ENCODE measurements around the gene UBR2. TPM values are rescaled to one million over a fixed set of nuclear protein-coding genes. Genes with fewer than 3 reads are reported as not detected.
"Not testable (repeated sequence)": the region's sequence is repeated elsewhere in the genome, so short reads cannot be mapped to it uniquely, and the experiment has no call there.

Gene UBR2
- total RNA-seq, 1 donor: 30.7 TPM

DNA sequence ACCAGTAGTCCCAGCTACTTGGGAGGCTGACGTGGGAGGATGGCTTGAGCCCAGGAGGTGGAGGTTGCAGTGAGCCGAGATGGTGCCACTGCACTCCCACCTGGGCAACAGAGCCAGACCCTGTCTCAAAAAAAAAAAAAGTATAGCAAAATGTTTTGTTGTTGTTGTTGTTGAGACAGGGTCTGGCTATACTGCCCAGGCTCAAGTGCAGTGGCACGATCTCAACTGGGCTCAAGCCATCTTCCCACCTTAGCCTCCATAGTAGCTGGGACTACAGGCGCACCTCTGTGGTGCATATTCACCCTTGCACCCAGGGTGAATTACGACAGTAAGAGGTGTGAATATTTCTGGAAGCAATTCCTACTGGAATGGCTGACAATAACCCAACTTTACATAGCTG, 11.4 kb upstream of the UBR2 start:
- TF ChIP-seq, protein P1, sequence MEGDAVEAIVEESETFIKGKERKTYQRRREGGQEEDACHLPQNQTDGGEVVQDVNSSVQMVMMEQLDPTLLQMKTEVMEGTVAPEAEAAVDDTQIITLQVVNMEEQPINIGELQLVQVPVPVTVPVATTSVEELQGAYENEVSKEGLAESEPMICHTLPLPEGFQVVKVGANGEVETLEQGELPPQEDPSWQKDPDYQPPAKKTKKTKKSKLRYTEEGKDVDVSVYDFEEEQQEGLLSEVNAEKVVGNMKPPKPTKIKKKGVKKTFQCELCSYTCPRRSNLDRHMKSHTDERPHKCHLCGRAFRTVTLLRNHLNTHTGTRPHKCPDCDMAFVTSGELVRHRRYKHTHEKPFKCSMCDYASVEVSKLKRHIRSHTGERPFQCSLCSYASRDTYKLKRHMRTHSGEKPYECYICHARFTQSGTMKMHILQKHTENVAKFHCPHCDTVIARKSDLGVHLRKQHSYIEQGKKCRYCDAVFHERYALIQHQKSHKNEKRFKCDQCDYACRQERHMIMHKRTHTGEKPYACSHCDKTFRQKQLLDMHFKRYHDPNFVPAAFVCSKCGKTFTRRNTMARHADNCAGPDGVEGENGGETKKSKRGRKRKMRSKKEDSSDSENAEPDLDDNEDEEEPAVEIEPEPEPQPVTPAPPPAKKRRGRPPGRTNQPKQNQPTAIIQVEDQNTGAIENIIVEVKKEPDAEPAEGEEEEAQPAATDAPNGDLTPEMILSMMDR (IDR thresholded peaks at IDR 0.05; ENCODE audit: insufficient read depth, low read depth, low read length): no peak
- no peak overlapping the region for H3K4me3 ChIP-seq (ENCODE audit: low read depth, low read length)
- DNase-seq (ENCODE audit: low read depth): no peak

DNA sequence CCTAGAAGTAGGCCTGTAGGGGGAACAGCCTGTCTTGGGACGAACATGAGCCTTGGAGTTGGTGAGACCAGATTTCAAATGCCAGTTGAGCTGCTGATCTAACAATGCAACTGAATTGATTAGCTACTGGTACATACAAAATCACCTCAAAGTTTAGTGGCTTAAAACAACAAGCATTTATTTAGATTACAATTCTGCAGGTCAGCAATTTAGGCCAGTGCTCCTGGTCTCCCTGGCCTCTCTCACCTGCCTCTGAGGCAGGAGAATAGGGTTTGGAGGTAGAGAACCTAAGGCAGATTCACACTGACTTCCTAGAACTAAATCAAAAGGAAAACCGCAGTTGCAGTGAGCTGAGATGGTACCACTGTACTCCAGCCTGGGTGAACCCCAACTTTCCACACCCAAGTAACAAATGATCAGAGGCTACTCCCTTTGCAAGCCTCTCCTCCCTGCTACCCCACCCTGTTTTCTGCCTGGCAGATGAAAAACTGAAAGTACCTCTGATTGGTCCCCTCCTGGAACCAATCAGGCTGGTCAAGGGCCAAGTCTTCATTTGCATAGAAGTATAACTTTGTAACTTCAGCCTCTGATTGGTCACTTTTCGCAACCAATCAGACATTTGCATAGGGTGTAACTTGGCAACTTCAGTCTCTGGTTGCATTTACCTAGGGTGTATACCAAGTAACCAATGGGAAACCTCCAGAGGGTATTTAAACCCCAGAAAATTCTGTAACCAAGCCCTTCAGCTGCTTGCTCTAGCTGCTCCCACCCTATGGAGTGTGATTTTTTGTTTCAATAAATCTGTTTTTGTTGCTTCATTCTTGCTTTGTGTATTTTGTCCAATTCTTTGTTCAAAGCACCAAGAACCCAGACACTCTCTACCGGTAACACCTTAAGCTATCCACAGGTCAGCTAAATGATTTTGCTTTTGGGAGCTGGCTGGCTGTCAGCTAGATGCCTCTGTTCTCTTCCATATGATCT, 8.1 kb upstream of the UBR2 start:
- peak; percentile 45 for DNase-seq (ENCODE audit: low read depth)
- no peak overlapping the region for H3K4me3 ChIP-seq (ENCODE audit: low read depth, low read length)
- TF ChIP-seq, protein P1 (IDR thresholded peaks at IDR 0.05; ENCODE audit: insufficient read depth, low read depth, low read length): no peak

DNA sequence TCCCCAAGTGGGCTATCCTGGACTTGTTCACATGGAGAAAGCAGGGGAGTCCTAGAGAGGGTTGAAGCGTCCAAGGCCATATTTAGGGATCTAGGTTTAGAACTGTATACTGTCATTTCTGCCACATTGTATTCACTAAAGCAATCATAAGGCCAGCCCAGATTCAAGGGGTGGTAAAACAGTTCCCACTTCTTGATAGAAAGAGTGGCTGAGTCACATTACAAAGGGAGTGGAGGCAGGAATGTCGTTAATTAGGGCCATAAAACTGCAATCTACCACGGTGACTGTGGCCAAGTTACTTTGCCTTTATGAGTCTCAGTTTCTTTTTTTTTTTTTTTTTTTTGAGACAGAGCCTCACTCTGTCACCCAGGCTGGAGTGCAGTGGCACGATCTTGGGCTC, 7.4 kb upstream of the UBR2 start:
- DNase-seq (ENCODE audit: low read depth): no peak
- TF ChIP-seq, protein P1 (IDR thresholded peaks at IDR 0.05; ENCODE audit: insufficient read depth, low read depth, low read length): no peak

DNA sequence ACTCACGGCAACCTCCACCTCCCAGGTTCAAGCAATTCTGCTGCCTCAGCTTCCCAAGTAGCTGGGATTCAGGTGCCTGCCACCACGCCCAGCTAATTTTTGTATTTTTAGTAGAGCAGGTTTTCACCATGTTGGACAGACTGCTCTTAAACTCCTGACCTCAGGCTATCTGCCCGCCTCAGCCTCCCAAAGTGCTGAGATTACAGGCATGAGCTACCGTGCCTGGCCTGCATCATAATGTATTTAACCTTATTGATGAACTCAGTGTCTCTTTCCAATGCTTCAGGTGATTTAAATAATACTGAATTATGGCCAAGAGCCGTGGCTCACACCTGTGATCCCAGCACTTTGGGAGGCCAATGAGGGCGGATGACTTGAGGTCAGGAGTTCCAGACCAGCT, 4.6 kb upstream of the UBR2 start:
- DNase-seq (ENCODE audit: low read depth); H3K4me3 ChIP-seq (ENCODE audit: low read depth, low read length): not testable (repeated sequence)

More for the DNA sequence above, 7.4 kb upstream of the UBR2 start:
- H3K4me3 ChIP-seq (ENCODE audit: low read depth, low read length): no peak overlapping the region

DNA sequence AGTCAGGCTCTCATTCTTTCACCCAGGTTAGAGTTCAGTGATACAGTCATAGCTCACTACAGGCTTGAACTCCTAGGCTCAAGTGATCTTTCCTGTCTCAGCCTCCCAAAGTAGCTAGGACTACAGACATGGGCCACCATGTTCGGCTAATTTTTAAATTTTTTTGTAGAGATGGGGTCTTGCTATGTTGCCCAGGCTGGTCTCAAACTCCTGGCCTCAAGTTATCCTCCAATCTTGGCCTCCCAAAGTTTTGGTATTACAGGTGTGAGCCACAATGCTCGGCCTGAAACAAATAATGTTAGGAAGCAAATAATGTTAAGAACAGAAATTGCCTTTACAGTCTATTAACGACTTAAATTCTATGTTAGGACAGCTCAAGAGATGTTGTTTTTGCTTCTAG, 1.8 kb upstream of the UBR2 start:
- H3K4me3 ChIP-seq (ENCODE audit: low read depth, low read length): no peak overlapping the region
- no peak for DNase-seq (ENCODE audit: low read depth)
- TF ChIP-seq, protein P1 (IDR thresholded peaks at IDR 0.05; ENCODE audit: insufficient read depth, low read depth, low read length): no peak

DNA sequence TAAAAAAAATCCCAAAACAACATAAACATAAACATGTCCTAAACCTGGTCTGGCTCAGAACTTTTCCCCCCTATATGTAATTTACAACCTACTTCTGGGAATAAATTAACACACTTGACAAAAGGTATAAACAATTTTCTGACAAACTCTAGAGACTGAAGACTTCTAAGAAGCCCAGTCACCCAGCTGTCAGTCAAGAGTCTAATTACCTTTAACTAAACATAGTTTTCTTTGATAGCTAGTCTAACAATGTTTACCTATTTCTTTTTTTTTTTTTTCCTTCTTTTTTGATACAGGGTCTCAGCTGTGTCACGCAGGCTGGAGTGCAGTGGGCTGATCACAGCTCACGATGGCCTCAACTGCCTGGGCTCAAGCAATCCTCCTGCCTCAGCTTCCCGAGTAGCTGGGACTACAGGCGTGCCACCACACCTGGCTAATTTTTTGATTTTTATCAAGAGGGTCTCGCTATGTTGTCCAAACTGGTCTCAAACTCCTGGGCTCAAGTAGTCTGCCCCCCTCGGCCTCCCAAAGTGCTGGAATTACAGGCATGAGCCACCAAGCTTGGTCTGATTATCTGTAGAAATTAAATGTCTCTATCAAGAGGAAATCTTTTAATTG, 932 bp upstream of the UBR2 start:
- DNase-seq (ENCODE audit: low read depth): no peak
- no peak overlapping the region for H3K4me3 ChIP-seq (ENCODE audit: low read depth, low read length)
- TF ChIP-seq, protein P1 (IDR thresholded peaks at IDR 0.05; ENCODE audit: insufficient read depth, low read depth, low read length): no peak

DNA sequence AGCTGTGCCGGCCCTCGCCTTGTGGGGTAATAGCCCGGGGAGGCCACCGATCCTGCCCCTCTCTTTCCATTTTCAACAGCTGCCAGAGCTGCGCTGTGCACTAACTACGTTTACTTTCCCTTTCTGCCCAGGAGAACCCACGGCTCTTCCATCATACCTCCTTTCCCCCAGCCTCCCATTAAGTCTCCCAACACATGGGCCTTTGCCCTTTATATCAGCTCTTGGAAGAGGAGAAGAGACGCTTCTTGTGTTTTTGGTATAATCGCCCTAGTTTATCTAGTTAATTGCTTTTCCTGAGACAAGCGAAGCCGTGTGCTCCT, 637 bp downstream of the UBR2 start:
- DNase-seq (ENCODE audit: low read depth): peak; percentile 67
- peak overlapping the region; percentile 97 for H3K4me3 ChIP-seq (ENCODE audit: low read depth, low read length)
- TF ChIP-seq, protein P1 (IDR thresholded peaks at IDR 0.05; ENCODE audit: insufficient read depth, low read depth, low read length): no peak
